ENCODE measurements around the gene AOAH.

DNA sequence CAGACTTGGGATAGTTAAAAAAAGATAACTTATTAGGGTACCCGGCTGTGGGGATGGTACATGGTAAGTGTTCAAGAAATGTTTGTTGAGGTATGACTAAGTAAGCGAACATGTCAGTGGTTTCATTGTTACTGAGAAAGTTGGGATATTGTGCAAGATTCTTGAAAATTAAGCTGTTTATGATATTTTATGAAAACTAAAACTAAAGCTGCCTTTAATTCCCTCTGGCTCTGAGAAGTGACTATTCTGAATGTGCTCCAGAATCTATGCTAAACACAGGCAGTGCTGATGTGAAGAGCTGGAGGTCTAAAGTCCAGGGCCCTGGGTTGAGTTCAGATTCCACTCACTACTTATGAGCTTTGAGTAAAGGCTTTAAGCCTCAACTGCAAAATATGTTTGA lies 72.9 kb downstream of the AOAH start:
- TF ChIP-seq, protein P1, sequence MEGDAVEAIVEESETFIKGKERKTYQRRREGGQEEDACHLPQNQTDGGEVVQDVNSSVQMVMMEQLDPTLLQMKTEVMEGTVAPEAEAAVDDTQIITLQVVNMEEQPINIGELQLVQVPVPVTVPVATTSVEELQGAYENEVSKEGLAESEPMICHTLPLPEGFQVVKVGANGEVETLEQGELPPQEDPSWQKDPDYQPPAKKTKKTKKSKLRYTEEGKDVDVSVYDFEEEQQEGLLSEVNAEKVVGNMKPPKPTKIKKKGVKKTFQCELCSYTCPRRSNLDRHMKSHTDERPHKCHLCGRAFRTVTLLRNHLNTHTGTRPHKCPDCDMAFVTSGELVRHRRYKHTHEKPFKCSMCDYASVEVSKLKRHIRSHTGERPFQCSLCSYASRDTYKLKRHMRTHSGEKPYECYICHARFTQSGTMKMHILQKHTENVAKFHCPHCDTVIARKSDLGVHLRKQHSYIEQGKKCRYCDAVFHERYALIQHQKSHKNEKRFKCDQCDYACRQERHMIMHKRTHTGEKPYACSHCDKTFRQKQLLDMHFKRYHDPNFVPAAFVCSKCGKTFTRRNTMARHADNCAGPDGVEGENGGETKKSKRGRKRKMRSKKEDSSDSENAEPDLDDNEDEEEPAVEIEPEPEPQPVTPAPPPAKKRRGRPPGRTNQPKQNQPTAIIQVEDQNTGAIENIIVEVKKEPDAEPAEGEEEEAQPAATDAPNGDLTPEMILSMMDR (IDR thresholded peaks at IDR 0.05; ENCODE audit: low read depth, low read length, poor library complexity, severe bottlenecking): no peak
- TF ChIP-seq EZH2phosphoT487 (IDR thresholded peaks at IDR 0.05; ENCODE audit: borderline replicate concordance, low read length): no peak

Measured in DOHH2 (cell line).